OCI-LY7 (cell line): Measurements from ENCODE around the gene CTNNA1. TPM values are rescaled to one million over a fixed set of nuclear protein-coding genes. Genes with fewer than 3 reads are reported as not detected.

Experiments
- BruUV-seq: library from RNA; stranded (reverse); fragments of 400-500 nt; replicated peaks from 2 replicates; lab custom pipeline; 2021; lab: Mats Ljungman, UMichigan
- CTCF ChIA-PET: fragments of 300-600 bp; sonication (Branson Sonifier 250); formaldehyde crosslinking; loops from one replicate; lab custom pipeline; 2022; ENCODE audit warnings: antibody characterized with exemption; ENCODE audit not compliant: unreplicated experiment; lab: Charles Lee
- POLR2A ChIA-PET: fragments of 300-600 bp; sonication (Branson Sonifier 250); formaldehyde crosslinking; loops from one replicate; lab custom pipeline; 2022; ENCODE audit warnings: antibody characterized with exemption; lab: Charles Lee
- DNase-seq: peaks from one replicate; pipeline ENCODE4 v3.0.0-alpha.2; 2015; ENCODE audit warnings: low spot score
- H2AFZ ChIP-seq: fragments of 200-600 bp; sonication (generic), shearing (Covaris generic); 2 replicates; pipeline ENCODE4 v1.6.1; 2014; ENCODE audit warnings: mild to moderate bottlenecking, antibody characterized with exemption, low read length, moderate library complexity
- H3K27ac ChIP-seq: fragments of 200-600 bp; sonication (generic); 2 replicates; pipeline ENCODE4 v1.5.1; 2014; ENCODE audit warnings: mixed run types, low read depth, mild to moderate bottlenecking, moderate library complexity, low read length, inconsistent platforms; ENCODE audit not compliant: poor library complexity, severe bottlenecking
- H3K36me3 ChIP-seq: fragments of 200-600 bp; sonication (generic); 2 replicates; pipeline ENCODE4 v1.6.1; 2014; ENCODE audit warnings: mild to moderate bottlenecking, antibody characterized with exemption, low read length, moderate library complexity, mixed read lengths; ENCODE audit not compliant: insufficient read depth
- H3K4me1 ChIP-seq: fragments of 200-600 bp; sonication (generic); 2 replicates; pipeline ENCODE4 v1.5.1; 2014; ENCODE audit warnings: mild to moderate bottlenecking, low read length; ENCODE audit not compliant: insufficient read depth, poor library complexity, severe bottlenecking
- H3K4me2 ChIP-seq: fragments of 200-600 bp; sonication (generic); 2 replicates; pipeline ENCODE4 v1.6.1; 2014; ENCODE audit warnings: mild to moderate bottlenecking, low read length
- H3K4me3 ChIP-seq: fragments of 200-600 bp; sonication (generic); 2 replicates; pipeline ENCODE4 v1.5.1; 2014; ENCODE audit warnings: mild to moderate bottlenecking, low read depth, low read length; ENCODE audit not compliant: poor library complexity, severe bottlenecking
- H3K79me2 ChIP-seq: fragments of 200-600 bp; sonication (generic); 2 replicates; pipeline ENCODE4 v1.6.1; 2016; ENCODE audit warnings: low read depth, mild to moderate bottlenecking, low read length, moderate library complexity, mixed read lengths; ENCODE audit not compliant: insufficient read depth
- H3K9me2 ChIP-seq: fragments of 200-600 bp; sonication (generic); 2 replicates; pipeline ENCODE4 v1.6.1; 2016; ENCODE audit warnings: mild to moderate bottlenecking, low read length, mixed read lengths; ENCODE audit not compliant: insufficient read depth
- H3K9me3 ChIP-seq: fragments of 200-600 bp; sonication (generic); 2 replicates; pipeline ENCODE4 v1.6.1; 2014; ENCODE audit warnings: mild to moderate bottlenecking, mixed run types, low read length, mixed read lengths
- H4K20me1 ChIP-seq: fragments of 200-600 bp; sonication (generic); 2 replicates; pipeline ENCODE4 v1.6.1; 2014; ENCODE audit warnings: mild to moderate bottlenecking, antibody characterized with exemption, low read length, moderate library complexity, mixed read lengths; ENCODE audit not compliant: insufficient read depth
- CTCF ChIP-seq: fragments of 200-600 bp; sonication (generic); conservative IDR thresholded peaks from 2 replicates; pipeline ENCODE4 v1.5.1; 2014; ENCODE audit warnings: mild to moderate bottlenecking, antibody characterized with exemption, low read length, moderate library complexity, mixed read lengths
- EZH2phosphoT487 ChIP-seq: fragments of 200-600 bp; sonication (generic); IDR thresholded peaks from 2 replicates; pipeline ENCODE4 v1.6.1; 2018; ENCODE audit warnings: low read depth, borderline replicate concordance, mild to moderate bottlenecking, mixed run types, antibody characterized with exemption, low read length, moderate library complexity, mixed read lengths
- intact Hi-C: fragments of 100-400 bp; cut with micrococcal nuclease; formaldehyde crosslinking; loops from one replicate; pipeline ENCODE4 v1.10.0; 2022; ENCODE audit not compliant: unreplicated experiment
- total RNA-seq, 2 experiments: library from RNA; depleted of rRNA in 1 of 2; stranded (reverse); fragments of >200 nt in 1 of 2; shearing (Covaris generic) in 1 of 2; gene quantifications; 2 replicates each; pipeline ENCODE4 v1.2.3, GENCODE V29; 2014 to 2022

The CTNNA1 gene
- total RNA-seq, 2 experiments from 2014 or later, result 40.4 to 42.7 TPM

GRCh38 chr5:138942861-138943260 is 189.6 kb downstream of the CTNNA1 start:
- no peaks in the 10 kb centered on the region for H3K4me1 ChIP-seq
- no peaks in the 10 kb centered on the region for H3K36me3 ChIP-seq
- no peaks in the 10 kb centered on the region for H4K20me1 ChIP-seq
- intact Hi-C loops, result no loop called here
- H3K9me3 ChIP-seq, result no peaks in the 10 kb centered on the region
- H3K4me3 ChIP-seq, result no peak overlapping the region
- TF ChIP-seq CTCF (no peak), EZH2phosphoT487 (no peak)
- H3K9me2 ChIP-seq, result no peaks in the 10 kb centered on the region
- BruUV-seq, result no TSS peak
- H3K79me2 ChIP-seq, result no peaks in the 10 kb centered on the region
- H3K4me2 ChIP-seq, result no peak overlapping the region
- no peak for DNase-seq
- ChIA-PET POLR2A (no interaction called here), CTCF (no interaction called here)
- no peak overlapping the region for H3K27ac ChIP-seq
- H2AFZ ChIP-seq, result no peak overlapping the region

GRCh38 chr5:138943599-138944173 is 190.5 kb downstream of the CTNNA1 start:
- Histone ChIP-seq H3K27ac (no peak overlapping the region), H3K4me2 (no peak overlapping the region), H2AFZ (no peak overlapping the region), H3K36me3 (no peaks in the 10 kb centered on the region), H3K79me2 (no peaks in the 10 kb centered on the region), H3K4me1 (no peaks in the 10 kb centered on the region), H3K9me2 (no peaks in the 10 kb centered on the region), H4K20me1 (no peaks in the 10 kb centered on the region), H3K4me3 (no peak overlapping the region), H3K9me3 (no peaks in the 10 kb centered on the region)
- no peak for DNase-seq
- BruUV-seq, result no TSS peak
- TF ChIP-seq CTCF, result no peak
- TF ChIP-seq EZH2phosphoT487, result no peak
- ChIA-PET CTCF (no interaction called here), POLR2A (no interaction called here)
- intact Hi-C loops, result no loop called here

- H3K9me3 ChIP-seq, result no peaks in the 10 kb centered on the region
- no peaks in the 10 kb centered on the region for H3K9me2 ChIP-seq
- no peak overlapping the region for H2AFZ ChIP-seq
- POLR2A ChIA-PET, result no interaction called here
- TF ChIP-seq CTCF, result no peak
- no peak for TF ChIP-seq EZH2phosphoT487
- no peak overlapping the region for H3K27ac ChIP-seq
- no peak overlapping the region for H3K4me3 ChIP-seq
- H3K4me2 ChIP-seq, result no peak overlapping the region
- H3K36me3 ChIP-seq, result no peaks in the 10 kb centered on the region
- H3K4me1 ChIP-seq, result no peaks in the 10 kb centered on the region
- CTCF ChIA-PET, result no interaction called here
- intact Hi-C loops, result no loop called here
- H4K20me1 ChIP-seq, result no peaks in the 10 kb centered on the region
- no peaks in the 10 kb centered on the region for H3K79me2 ChIP-seq
- no TSS peak for BruUV-seq
- DNase-seq, result no peak
These were observed 191.5 kb downstream of the CTNNA1 start for GRCh38 chr5:138944527-138945322.
